HepG2 (cell line): ENCODE measurements around the gene CCDC69. TPM values are rescaled to one million over a fixed set of nuclear protein-coding genes. Genes with fewer than 3 reads are reported as not detected.

Experiments
- ATAC-seq: fragments of 200-7000 bp; cut with Tn5 transposase; 3 replicates; pipeline ENCODE4 v1.9.1; 2020; ENCODE audit warnings: mild to moderate bottlenecking, moderate library complexity
- BruUV-seq: library from RNA; stranded (reverse); fragments of 400-500 nt; replicated peaks from 2 replicates; lab custom pipeline; 2021; lab: Mats Ljungman, UMichigan
- CTCF ChIA-PET: fragments of 300-600 bp; formaldehyde crosslinking; extraction: SDS; loops from one replicate; lab custom pipeline; 2021; ENCODE audit warnings: low total read pairs, inconsistent platforms, low intra/inter-chr PET ratio; lab: Yijun Ruan, JAX
- POLR2A ChIA-PET: fragments of 350-600 bp; sonication (Branson Sonifier 250); formaldehyde crosslinking; loops from one replicate; lab custom pipeline; 2020; ENCODE audit warnings: antibody characterized with exemption, inconsistent platforms; lab: Yijun Ruan, JAX
- DNase-seq: peaks from one replicate; pipeline ENCODE4 v3.0.0-alpha.2; 2015; ENCODE audit warnings: low spot score
- FAIRE-seq: peaks from 3 replicates; lab custom pipeline; 2011; peaks lifted over from hg19 to GRCh38; lab: Jason Lieb, UNC
- H2AFZ ChIP-seq: one replicate; pipeline ENCODE4 v1.6.1; 2011; ENCODE audit warnings: low read length, inconsistent platforms
- H3K27ac ChIP-seq: fragments of 300-600 bp; 3 replicates; pipeline ENCODE4 v1.8.0; 2011; ENCODE audit warnings: mixed run types, mild to moderate bottlenecking, mixed read lengths, low read length, inconsistent platforms; ENCODE audit not compliant: insufficient read depth; ENCODE audit errors: extremely low read length
- H3K27me3 ChIP-seq, 2 experiments: fragments of 200-600 bp in 1 of 2; 2 replicates in 1 of 2; 3 replicates in 1 of 2; pipeline versions ENCODE4 v1.6.0 to v1.8.0; 2011; ENCODE audit warnings: low read length in 2 of 2, mild to moderate bottlenecking in 2 of 2, moderate library complexity in 2 of 2, inconsistent platforms in 1 of 2; ENCODE audit not compliant: insufficient read depth in 2 of 2, control insufficient read depth in 1 of 2
- H3K36me3 ChIP-seq, 2 experiments: fragments of 200-600 bp in 1 of 2; replicated peaks in 1 of 2; 2 replicates in 1 of 2; 3 replicates in 1 of 2; pipeline versions ENCODE4 v1.5.1 to v1.8.0; 2011; ENCODE audit warnings: low read length in 2 of 2, inconsistent platforms in 1 of 2; ENCODE audit not compliant: insufficient read depth in 2 of 2, control insufficient read depth in 1 of 2
- H3K4me1 ChIP-seq: 2 replicates; pipeline ENCODE4 v1.5.1; 2012; ENCODE audit warnings: low read length, inconsistent platforms; ENCODE audit not compliant: insufficient read depth
- H3K4me2 ChIP-seq: 2 replicates; pipeline ENCODE4 v1.6.0; 2011; ENCODE audit warnings: low read depth, low read length, inconsistent platforms
- H3K4me3 ChIP-seq, 3 experiments: fragments of 200-600 bp in 1 of 3; sonication (generic), shearing (Covaris generic) in 1 of 3; replicated peaks in 1 of 3; 2 replicates each; pipeline ENCODE4 v1.5.1; 2011 to 2016; ENCODE audit warnings: low read length in 3 of 3, inconsistent platforms in 2 of 3, low read depth in 2 of 3, mild to moderate bottlenecking in 2 of 3, control low read depth in 1 of 3, mixed read lengths in 1 of 3; ENCODE audit not compliant: insufficient read depth in 1 of 3
- H3K79me2 ChIP-seq: one replicate; pipeline ENCODE4 v1.6.1; 2011; ENCODE audit warnings: low read length, inconsistent platforms; ENCODE audit not compliant: insufficient read depth
- H3K9ac ChIP-seq: 2 replicates; pipeline ENCODE4 v1.6.0; 2011; ENCODE audit warnings: mild to moderate bottlenecking, low read depth, low read length, inconsistent platforms; ENCODE audit not compliant: insufficient read depth
- H3K9me3 ChIP-seq: 2 replicates; pipeline ENCODE4 v1.5.1; 2012; ENCODE audit warnings: mild to moderate bottlenecking, low read length
- H4K20me1 ChIP-seq: 2 replicates; pipeline ENCODE4 v1.6.0; 2011; ENCODE audit warnings: inconsistent platforms, mild to moderate bottlenecking, low read length, moderate library complexity; ENCODE audit not compliant: insufficient read depth
- ATRX ChIP-seq: sonication (generic); formaldehyde crosslinking; IDR thresholded peaks from 2 replicates; pipeline ENCODE4 v1.4.0; 2020; ENCODE audit warnings: missing genetic modification reagents, borderline replicate concordance
- CENPT ChIP-seq: sonication (generic); formaldehyde crosslinking; IDR thresholded peaks from 2 replicates; pipeline ENCODE4 v1.8.0; 2022; ENCODE audit warnings: low read depth, mild to moderate bottlenecking, moderate library complexity, missing genetic modification reagents
- IKZF4 ChIP-seq: sonication (generic); formaldehyde crosslinking; IDR thresholded peaks from 2 replicates; pipeline ENCODE4 v1.5.1; 2020; ENCODE audit warnings: borderline replicate concordance, mild to moderate bottlenecking, low read depth, missing genetic modification reagents; ENCODE audit errors: not compliant biosample characterization
- MAF1 ChIP-seq: sonication (generic); formaldehyde crosslinking; IDR thresholded peaks from 2 replicates; pipeline ENCODE4 v1.5.0; 2020; ENCODE audit warnings: missing genetic modification reagents, borderline replicate concordance
- TEAD2 ChIP-seq: sonication (generic); formaldehyde crosslinking; IDR thresholded peaks from 2 replicates; pipeline ENCODE4 v1.9.0; 2021; ENCODE audit warnings: missing genetic modification reagents
- TP53 ChIP-seq: sonication (generic); formaldehyde crosslinking; conservative IDR thresholded peaks from 2 replicates; pipeline ENCODE4 v1.4.0; 2020; ENCODE audit warnings: missing genetic modification reagents
- ZFP36L2 ChIP-seq: sonication (generic); formaldehyde crosslinking; IDR thresholded peaks from 2 replicates; pipeline ENCODE4 v1.4.0; 2020; ENCODE audit warnings: missing genetic modification reagents
- ZSCAN22 ChIP-seq: sonication (generic); formaldehyde crosslinking; IDR thresholded peaks from 2 replicates; pipeline ENCODE4 v1.4.0; 2020; ENCODE audit warnings: mild to moderate bottlenecking, missing genetic modification reagents
- WGBS: methylation state at CpG from one replicate; pipeline ENCODE4 v1.1.6; 2017; ENCODE audit warnings: low lambda C conversion rate; 5-methylcytosine and 5-hydroxymethylcytosine counted together
- in situ Hi-C: cut with HindIII; loops from 2 replicates; pipeline ENCODE4 v1.10.0; 2017; ENCODE audit warnings: low pct_unique_long_range_greater_than_20kb; ENCODE audit not compliant: extremely low pct_ligation_motif_present
- intact Hi-C: fragments of 100-400 bp; cut with micrococcal nuclease; formaldehyde crosslinking; loops from one replicate; pipeline ENCODE4 v1.10.0; 2022; ENCODE audit not compliant: unreplicated experiment
- polyA plus RNA-seq, 8 experiments: library from polyadenylated mRNA; depleted of rRNA in 3 of 8; stranded (reverse) in 7 of 8; unstranded in 1 of 8; fragments of >200 nt; fragmentation: Illumina TruSeq in 4 of 8; extraction: Trizol in 4 of 8; gene quantifications; 2 replicates each; pipeline versions ENCODE4 v1.2.1 to v1.2.3, GENCODE V29; 2011 to 2016; ENCODE audit warnings: low read depth in 4 of 8, missing spikeins in 1 of 8, mixed read lengths in 1 of 8; ENCODE audit not compliant: insufficient read depth in 1 of 8
- total RNA-seq, 5 experiments: library from RNA; depleted of rRNA; stranded (reverse); fragments of >200 nt; fragmentation: Illumina TruSeq; extraction: Trizol; gene quantifications; 2 replicates each; pipeline ENCODE4 v1.2.3, GENCODE V29; 2016; ENCODE audit warnings: low read depth in 1 of 5
- TF ChIP-seq, protein P1 (sequence below): sonication (generic); formaldehyde crosslinking; IDR thresholded peaks from 2 replicates; pipeline ENCODE4 v1.4.0; 2020; ENCODE audit warnings: mild to moderate bottlenecking, missing genetic modification reagents, borderline replicate concordance
- TF ChIP-seq, protein P2 (sequence below): sonication (generic); formaldehyde crosslinking; IDR thresholded peaks from 2 replicates; pipeline ENCODE4 v1.5.1; 2020; ENCODE audit warnings: mild to moderate bottlenecking, moderate library complexity, missing genetic modification reagents

The CCDC69 gene
- total and polyA plus RNA-seq, 2 of the 13 experiments (the other 11 are each of a cell fraction or from before 2014, with no cell fraction given), result 12.2 to 45.2 TPM

DNA sequence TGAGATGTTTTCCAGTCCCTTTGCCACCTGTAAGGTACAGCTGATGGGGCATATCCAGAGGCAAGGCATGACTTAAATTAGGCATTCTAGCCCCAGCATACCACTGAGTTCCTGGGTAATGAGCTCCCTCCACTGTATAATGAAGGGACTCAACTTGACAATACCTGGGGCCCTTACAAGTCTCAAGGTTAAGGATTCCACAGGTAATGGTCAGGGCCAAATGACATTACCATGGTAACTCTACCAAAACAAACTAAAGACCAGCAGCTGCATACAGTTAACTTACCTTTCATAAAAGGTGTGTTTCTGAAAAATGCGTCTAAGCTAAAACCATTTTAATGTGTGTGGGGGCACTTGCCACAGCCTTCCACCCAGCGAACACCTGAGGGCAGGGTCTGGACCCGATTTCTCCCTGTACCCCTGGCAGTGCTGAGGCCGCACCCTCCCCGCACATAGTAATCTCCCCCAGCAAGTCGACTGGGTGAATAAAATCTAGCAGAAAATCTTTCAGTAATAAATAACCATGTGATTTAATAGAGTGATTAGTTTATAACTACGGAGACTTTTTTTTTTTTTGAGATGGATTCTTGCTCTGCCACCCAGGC lies 24.2 kb downstream of the CCDC69 start:
- WGBS, result 77% methylated on average over 7 of the region's 7 CpGs
- intact Hi-C loops (no loop called here), in situ Hi-C loops (no loop called here)
- Histone ChIP-seq H3K9me3 (no peaks in the 10 kb centered on the region), H3K79me2 (no peaks in the 10 kb centered on the region), H2AFZ (no peak overlapping the region), H3K9ac (no peak overlapping the region), H3K4me2 (no peak overlapping the region), H3K27me3 (no peaks in the 10 kb centered on the region), H3K27ac (no peak overlapping the region), H3K4me3 (no peak overlapping the region), H3K36me3 (peaks cover 2 to 7% of the 10 kb centered on the region in 2 experiments; a peak in 1 of 5 replicates), H4K20me1 (no peaks in the 10 kb centered on the region), H3K4me1 (no peaks in the 10 kb centered on the region)
- DNase-seq, result no peak
- ChIA-PET CTCF (no interaction called here), POLR2A (no interaction called here)
- no peak for FAIRE-seq
- BruUV-seq, result no TSS peak
- no peak for ATAC-seq
- TF ChIP-seq, protein P1, sequence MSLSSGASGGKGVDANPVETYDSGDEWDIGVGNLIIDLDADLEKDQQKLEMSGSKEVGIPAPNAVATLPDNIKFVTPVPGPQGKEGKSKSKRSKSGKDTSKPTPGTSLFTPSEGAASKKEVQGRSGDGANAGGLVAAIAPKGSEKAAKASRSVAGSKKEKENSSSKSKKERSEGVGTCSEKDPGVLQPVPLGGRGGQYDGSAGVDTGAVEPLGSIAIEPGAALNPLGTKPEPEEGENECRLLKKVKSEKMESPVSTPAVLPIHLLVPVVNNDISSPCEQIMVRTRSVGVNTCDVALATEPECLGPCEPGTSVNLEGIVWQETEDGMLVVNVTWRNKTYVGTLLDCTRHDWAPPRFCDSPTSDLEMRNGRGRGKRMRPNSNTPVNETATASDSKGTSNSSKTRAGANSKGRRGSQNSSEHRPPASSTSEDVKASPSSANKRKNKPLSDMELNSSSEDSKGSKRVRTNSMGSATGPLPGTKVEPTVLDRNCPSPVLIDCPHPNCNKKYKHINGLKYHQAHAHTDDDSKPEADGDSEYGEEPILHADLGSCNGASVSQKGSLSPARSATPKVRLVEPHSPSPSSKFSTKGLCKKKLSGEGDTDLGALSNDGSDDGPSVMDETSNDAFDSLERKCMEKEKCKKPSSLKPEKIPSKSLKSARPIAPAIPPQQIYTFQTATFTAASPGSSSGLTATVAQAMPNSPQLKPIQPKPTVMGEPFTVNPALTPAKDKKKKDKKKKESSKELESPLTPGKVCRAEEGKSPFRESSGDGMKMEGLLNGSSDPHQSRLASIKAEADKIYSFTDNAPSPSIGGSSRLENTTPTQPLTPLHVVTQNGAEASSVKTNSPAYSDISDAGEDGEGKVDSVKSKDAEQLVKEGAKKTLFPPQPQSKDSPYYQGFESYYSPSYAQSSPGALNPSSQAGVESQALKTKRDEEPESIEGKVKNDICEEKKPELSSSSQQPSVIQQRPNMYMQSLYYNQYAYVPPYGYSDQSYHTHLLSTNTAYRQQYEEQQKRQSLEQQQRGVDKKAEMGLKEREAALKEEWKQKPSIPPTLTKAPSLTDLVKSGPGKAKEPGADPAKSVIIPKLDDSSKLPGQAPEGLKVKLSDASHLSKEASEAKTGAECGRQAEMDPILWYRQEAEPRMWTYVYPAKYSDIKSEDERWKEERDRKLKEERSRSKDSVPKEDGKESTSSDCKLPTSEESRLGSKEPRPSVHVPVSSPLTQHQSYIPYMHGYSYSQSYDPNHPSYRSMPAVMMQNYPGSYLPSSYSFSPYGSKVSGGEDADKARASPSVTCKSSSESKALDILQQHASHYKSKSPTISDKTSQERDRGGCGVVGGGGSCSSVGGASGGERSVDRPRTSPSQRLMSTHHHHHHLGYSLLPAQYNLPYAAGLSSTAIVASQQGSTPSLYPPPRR (CRISPR knock-in tag), result no peak
- TF ChIP-seq, protein P2, sequence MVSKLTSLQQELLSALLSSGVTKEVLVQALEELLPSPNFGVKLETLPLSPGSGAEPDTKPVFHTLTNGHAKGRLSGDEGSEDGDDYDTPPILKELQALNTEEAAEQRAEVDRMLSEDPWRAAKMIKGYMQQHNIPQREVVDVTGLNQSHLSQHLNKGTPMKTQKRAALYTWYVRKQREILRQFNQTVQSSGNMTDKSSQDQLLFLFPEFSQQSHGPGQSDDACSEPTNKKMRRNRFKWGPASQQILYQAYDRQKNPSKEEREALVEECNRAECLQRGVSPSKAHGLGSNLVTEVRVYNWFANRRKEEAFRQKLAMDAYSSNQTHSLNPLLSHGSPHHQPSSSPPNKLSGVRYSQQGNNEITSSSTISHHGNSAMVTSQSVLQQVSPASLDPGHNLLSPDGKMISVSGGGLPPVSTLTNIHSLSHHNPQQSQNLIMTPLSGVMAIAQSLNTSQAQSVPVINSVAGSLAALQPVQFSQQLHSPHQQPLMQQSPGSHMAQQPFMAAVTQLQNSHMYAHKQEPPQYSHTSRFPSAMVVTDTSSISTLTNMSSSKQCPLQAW, result no peak
- no peak for TF ChIP-seq ZSCAN22 (CRISPR knock-in tag)
- no peak for TF ChIP-seq ATRX (CRISPR knock-in tag)
- no peak for TF ChIP-seq TEAD2 (CRISPR knock-in tag)
- TF ChIP-seq CENPT, result no peak
- TF ChIP-seq MAF1 (CRISPR knock-in tag), result no peak
- no peak for TF ChIP-seq ZFP36L2 (CRISPR knock-in tag)
- TF ChIP-seq TP53 (CRISPR knock-in tag), result no peak
- no peak for TF ChIP-seq IKZF4 (CRISPR knock-in tag)
